SK-N-SH treated with all-trans-retinoic acid at 6 μM for 48 hours (cell line): ENCODE measurements around the gene HECTD4.

ENCODE experiments used
- ATAC-seq: fragments of 200-7000 bp; cut with Tn5 transposase; 3 replicates; pipeline ENCODE4 v1.9.1; 2020; ENCODE audit warnings: mild to moderate bottlenecking, moderate library complexity
- ARNTL ChIP-seq: fragments of 450-650 bp; formaldehyde crosslinking; IDR thresholded peaks from 2 replicates; pipeline ENCODE4 v1.5.0; 2020; ENCODE audit warnings: low read depth, mild to moderate bottlenecking, moderate library complexity, borderline replicate concordance
- BACH2 ChIP-seq: fragments of 250-450 bp; sonication (Bioruptor Pico); IDR thresholded peaks from 2 replicates; pipeline ENCODE4 v1.9.0; 2021; ENCODE audit warnings: mild to moderate bottlenecking, borderline replicate concordance
- CREB5 ChIP-seq: fragments of 250-450 bp; sonication (Bioruptor Pico); IDR thresholded peaks from 2 replicates; pipeline ENCODE4 v1.5.1; 2020; ENCODE audit warnings: low read depth, mild to moderate bottlenecking, moderate library complexity
- ESRRG ChIP-seq: fragments of 250-450 bp; sonication (Bioruptor Pico); IDR thresholded peaks from 2 replicates; pipeline ENCODE4 v1.6.1; 2021; ENCODE audit warnings: mild to moderate bottlenecking
- GLIS3 ChIP-seq: fragments of 250-450 bp; sonication (Bioruptor Pico); IDR thresholded peaks from 2 replicates; pipeline ENCODE4 v1.5.0; 2020; ENCODE audit warnings: mild to moderate bottlenecking, moderate library complexity
- OSR1 ChIP-seq: fragments of 250-450 bp; sonication (Bioruptor Pico); IDR thresholded peaks from 2 replicates; pipeline ENCODE4 v1.8.0; 2022; ENCODE audit warnings: moderate library complexity, mild to moderate bottlenecking, inconsistent platforms
- RARB ChIP-seq: fragments of 250-450 bp; sonication (Bioruptor Pico); IDR thresholded peaks from 2 replicates; pipeline ENCODE4 v1.8.0; 2021; ENCODE audit warnings: mild to moderate bottlenecking, moderate library complexity
- SNAI2 ChIP-seq: fragments of 250-450 bp; sonication (Bioruptor Pico); IDR thresholded peaks from 2 replicates; pipeline ENCODE4 v1.5.0; 2020; ENCODE audit warnings: mild to moderate bottlenecking, moderate library complexity
- TOX ChIP-seq: fragments of 250-450 bp; sonication (Bioruptor Pico); IDR thresholded peaks from 2 replicates; pipeline ENCODE4 v1.8.0; 2021; ENCODE audit warnings: mild to moderate bottlenecking, moderate library complexity, borderline replicate concordance
- TSHZ2 ChIP-seq: fragments of 250-450 bp; sonication (Bioruptor Pico); IDR thresholded peaks from 2 replicates; pipeline ENCODE4 v1.5.0; 2020; ENCODE audit warnings: mild to moderate bottlenecking, moderate library complexity
- ZC3H10 ChIP-seq: fragments of 250-450 bp; sonication (Bioruptor Pico); IDR thresholded peaks from 2 replicates; pipeline ENCODE4 v1.5.1; 2021; ENCODE audit warnings: mild to moderate bottlenecking, moderate library complexity
- ZFP3 ChIP-seq: fragments of 250-450 bp; sonication (Bioruptor Pico); IDR thresholded peaks from 2 replicates; pipeline ENCODE4 v1.5.0; 2020; ENCODE audit warnings: mild to moderate bottlenecking, moderate library complexity
- ZFP30 ChIP-seq: fragments of 450-650 bp; formaldehyde crosslinking; IDR thresholded peaks from 2 replicates; pipeline ENCODE4 v1.5.0; 2022; ENCODE audit warnings: mild to moderate bottlenecking, moderate library complexity
- ZNF565 ChIP-seq: fragments of 450-650 bp; formaldehyde crosslinking; conservative IDR thresholded peaks from 2 replicates; pipeline ENCODE4 v1.5.0; 2020; ENCODE audit warnings: low read depth, mild to moderate bottlenecking, moderate library complexity
- ZNF70 ChIP-seq: fragments of 450-650 bp; formaldehyde crosslinking; IDR thresholded peaks from 2 replicates; pipeline ENCODE4 v1.5.0; 2020; ENCODE audit warnings: mild to moderate bottlenecking, moderate library complexity
- ZNF8 ChIP-seq: fragments of 450-650 bp; formaldehyde crosslinking; IDR thresholded peaks from 2 replicates; pipeline ENCODE4 v1.5.0; 2020; ENCODE audit warnings: mild to moderate bottlenecking, moderate library complexity
- TF ChIP-seq, protein P1 (sequence below): fragments of 250-450 bp; sonication (Bioruptor Pico); IDR thresholded peaks from 2 replicates; pipeline ENCODE4 v1.8.0; 2021; ENCODE audit warnings: low read depth, mild to moderate bottlenecking, moderate library complexity, borderline replicate concordance
- TF ChIP-seq, protein P2 (sequence below): fragments of 250-450 bp; sonication (Bioruptor Pico); IDR thresholded peaks from 2 replicates; pipeline ENCODE4 v1.8.0; 2020; ENCODE audit warnings: mild to moderate bottlenecking, moderate library complexity, borderline replicate concordance

The HECTD4 gene

DNA sequence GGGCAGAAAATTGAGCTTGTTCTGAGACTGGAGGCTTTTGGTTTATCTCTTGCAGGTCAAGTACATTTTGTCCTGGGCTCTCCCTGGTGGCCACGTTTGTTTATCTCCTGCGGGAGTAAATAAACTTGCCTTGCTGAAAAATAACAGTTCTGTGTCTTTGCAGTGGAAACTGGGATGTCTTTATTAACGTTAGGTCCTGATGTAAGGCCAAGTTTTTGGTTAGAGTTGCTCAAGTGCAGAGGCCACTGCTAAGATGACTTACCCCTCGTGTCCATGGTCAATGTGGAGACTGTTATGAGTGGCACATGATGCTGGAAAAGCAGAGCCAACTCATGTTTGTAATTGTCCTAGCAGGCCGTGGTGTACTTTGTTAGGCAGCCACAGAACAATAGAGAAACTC, 40.3 kb upstream of the HECTD4 start:
- no peak for ATAC-seq
- TF ChIP-seq, protein P1, sequence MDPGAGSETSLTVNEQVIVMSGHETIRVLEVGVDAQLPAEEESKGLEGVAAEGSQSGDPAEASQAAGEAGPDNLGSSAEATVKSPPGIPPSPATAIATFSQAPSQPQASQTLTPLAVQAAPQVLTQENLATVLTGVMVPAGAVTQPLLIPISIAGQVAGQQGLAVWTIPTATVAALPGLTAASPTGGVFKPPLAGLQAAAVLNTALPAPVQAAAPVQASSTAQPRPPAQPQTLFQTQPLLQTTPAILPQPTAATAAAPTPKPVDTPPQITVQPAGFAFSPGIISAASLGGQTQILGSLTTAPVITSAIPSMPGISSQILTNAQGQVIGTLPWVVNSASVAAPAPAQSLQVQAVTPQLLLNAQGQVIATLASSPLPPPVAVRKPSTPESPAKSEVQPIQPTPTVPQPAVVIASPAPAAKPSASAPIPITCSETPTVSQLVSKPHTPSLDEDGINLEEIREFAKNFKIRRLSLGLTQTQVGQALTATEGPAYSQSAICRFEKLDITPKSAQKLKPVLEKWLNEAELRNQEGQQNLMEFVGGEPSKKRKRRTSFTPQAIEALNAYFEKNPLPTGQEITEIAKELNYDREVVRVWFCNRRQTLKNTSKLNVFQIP (CRISPR knock-in tag), result no peak
- TF ChIP-seq CREB5 (CRISPR knock-in tag) (no peak), RARB (CRISPR knock-in tag) (no peak)

DNA sequence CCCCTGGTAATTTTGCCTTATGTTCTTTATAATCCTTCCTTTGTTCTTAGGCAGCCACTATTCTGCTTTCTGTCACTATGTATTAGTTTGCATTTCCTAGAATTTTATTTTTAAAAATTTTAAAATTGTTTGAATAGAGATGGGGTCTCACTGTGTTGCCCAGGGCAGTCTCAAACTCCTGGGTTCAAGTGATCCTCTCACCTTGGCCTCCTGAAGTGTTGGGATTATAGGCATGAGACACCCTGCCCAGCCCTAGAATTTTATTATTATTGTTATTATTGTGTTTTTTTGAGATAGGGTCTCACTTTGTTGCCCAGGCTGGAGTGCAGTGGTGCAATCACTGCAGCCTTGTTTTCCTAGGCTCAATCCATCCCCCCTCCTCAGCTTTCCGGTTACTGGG, 39.1 kb upstream of the HECTD4 start:
- TF ChIP-seq ESRRG (CRISPR knock-in tag) (no peak), GLIS3 (CRISPR knock-in tag) (no peak), TOX (CRISPR knock-in tag) (no peak), ARNTL (CRISPR knock-in tag) (no peak), ZNF8 (CRISPR knock-in tag) (no peak), ZFP30 (CRISPR knock-in tag) (no peak), ZC3H10 (CRISPR knock-in tag) (no peak), ZNF565 (CRISPR knock-in tag) (no peak), OSR1 (CRISPR knock-in tag) (no peak)
- TF ChIP-seq, protein P2, sequence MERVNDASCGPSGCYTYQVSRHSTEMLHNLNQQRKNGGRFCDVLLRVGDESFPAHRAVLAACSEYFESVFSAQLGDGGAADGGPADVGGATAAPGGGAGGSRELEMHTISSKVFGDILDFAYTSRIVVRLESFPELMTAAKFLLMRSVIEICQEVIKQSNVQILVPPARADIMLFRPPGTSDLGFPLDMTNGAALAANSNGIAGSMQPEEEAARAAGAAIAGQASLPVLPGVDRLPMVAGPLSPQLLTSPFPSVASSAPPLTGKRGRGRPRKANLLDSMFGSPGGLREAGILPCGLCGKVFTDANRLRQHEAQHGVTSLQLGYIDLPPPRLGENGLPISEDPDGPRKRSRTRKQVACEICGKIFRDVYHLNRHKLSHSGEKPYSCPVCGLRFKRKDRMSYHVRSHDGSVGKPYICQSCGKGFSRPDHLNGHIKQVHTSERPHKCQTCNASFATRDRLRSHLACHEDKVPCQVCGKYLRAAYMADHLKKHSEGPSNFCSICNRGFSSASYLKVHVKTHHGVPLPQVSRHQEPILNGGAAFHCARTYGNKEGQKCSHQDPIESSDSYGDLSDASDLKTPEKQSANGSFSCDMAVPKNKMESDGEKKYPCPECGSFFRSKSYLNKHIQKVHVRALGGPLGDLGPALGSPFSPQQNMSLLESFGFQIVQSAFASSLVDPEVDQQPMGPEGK (CRISPR knock-in tag), result no peak
- TF ChIP-seq, protein P1 (CRISPR knock-in tag), result no peak
- TF ChIP-seq, all 23 proteins: peak for 0
- no peak for ATAC-seq

- no peak for TF ChIP-seq TSHZ2
- no peak for TF ChIP-seq ZNF70 (CRISPR knock-in tag)
- no peak for TF ChIP-seq RARB (CRISPR knock-in tag)
- TF ChIP-seq ZFP3 (CRISPR knock-in tag), result no peak
- no peak for TF ChIP-seq SNAI2
- TF ChIP-seq ARNTL (CRISPR knock-in tag), result no peak
- TF ChIP-seq ZC3H10 (CRISPR knock-in tag), result no peak
- no peak for TF ChIP-seq OSR1 (CRISPR knock-in tag)
- TF ChIP-seq, protein P1 (CRISPR knock-in tag), result no peak
- no peak for TF ChIP-seq ZNF8 (CRISPR knock-in tag)
- TF ChIP-seq BACH2, result no peak
Observed at GRCh38 chr12:112420740-112421139, 38.5 kb upstream of the HECTD4 start.

More at GRCh38 chr12:112420740-112421139, 38.5 kb upstream of the HECTD4 start:
- no peak for ATAC-seq
